ENCODE data around the gene SYMPK. TPM values are rescaled to one million over a fixed set of nuclear protein-coding genes. Genes with fewer than 3 reads are reported as not detected.

SYMPK gene
- total RNA-seq, 2 experiments from 2014 or later: 84.4 to 118 TPM

DNA sequence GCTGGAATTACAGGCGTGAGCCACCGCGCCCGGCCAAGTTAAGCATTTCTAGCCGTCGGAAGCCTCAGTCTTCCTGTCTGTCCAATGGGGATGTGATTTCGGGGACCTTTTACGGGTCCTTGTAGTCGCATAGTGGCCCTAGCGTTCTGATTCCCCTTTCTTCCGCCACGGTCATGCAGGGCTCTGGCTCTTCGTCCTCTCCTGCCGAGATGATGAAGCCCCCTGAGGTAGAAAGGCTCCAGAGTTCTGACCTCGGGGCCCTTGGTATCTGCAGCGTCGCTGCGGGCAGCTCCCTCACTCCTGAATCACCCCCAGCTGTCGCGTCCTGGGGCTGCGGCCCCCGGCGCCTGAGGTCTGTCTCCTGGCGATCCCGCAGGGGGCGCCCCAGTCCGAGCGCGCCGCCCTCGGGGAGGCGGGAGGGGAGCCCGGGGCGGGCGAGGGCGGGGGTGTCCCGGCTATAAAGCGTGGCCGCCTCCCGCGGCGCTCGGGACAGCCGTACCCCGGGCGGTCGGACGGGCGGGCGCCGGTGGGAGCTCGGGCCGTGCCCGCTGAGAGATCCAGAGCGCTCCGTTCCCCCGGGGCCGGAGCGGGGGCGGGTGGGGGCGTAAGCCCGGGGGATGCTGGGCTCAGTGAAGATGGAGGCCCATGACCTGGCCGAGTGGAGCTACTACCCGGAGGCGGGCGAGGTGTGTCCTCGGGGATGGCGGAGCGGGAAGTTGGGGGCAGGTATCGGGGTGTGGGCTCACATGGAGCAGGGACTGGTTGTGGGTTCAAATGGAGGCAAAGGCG lies 1.1 kb upstream of the SYMPK start, which contains the start of gene FOXA3:
Gene FOXA3, plus strand, starts transcription at position 487 of the 789 bp plus-strand sequence. Its CDS starts 131 bp downstream, at position 618.
- no TSS peak for BruUV-seq (replicated peaks)
- Histone ChIP-seq H2AFZ (ENCODE audit: low read length) (peak within 1 kb of the TSS; percentile 69; the same call in 1 of the 2 replicates), H3K79me2 (ENCODE audit: insufficient read depth, low read depth, low read length) (peaks cover 34% of the 10 kb centered on the region), H3K4me1 (ENCODE audit: insufficient read depth, low read length, poor library complexity, severe bottlenecking) (peaks cover 20% of the 10 kb centered on the region), H3K27ac (ENCODE audit: low read depth, low read length, poor library complexity, severe bottlenecking) (no peak within 1 kb of the TSS), H3K4me3 (ENCODE audit: low read depth, low read length, poor library complexity, severe bottlenecking) (peak within 1 kb of the TSS; percentile 82), H3K4me2 (ENCODE audit: low read length) (peak within 1 kb of the TSS; percentile 91), H3K36me3 (ENCODE audit: insufficient read depth, low read length) (peaks cover 18% of the 10 kb centered on the region), H3K9me3 (ENCODE audit: low read length) (no peaks in the 10 kb centered on the region), H3K9me2 (ENCODE audit: insufficient read depth, low read length) (no peaks in the 10 kb centered on the region), H4K20me1 (ENCODE audit: insufficient read depth, low read length) (no peaks in the 10 kb centered on the region)
- ChIA-PET CTCF (ENCODE audit: unreplicated experiment) (interaction anchor here (0.9 kb wide), 1 partner anchor 18 kb away, joined by 4 read pairs; no protein-coding TSS in a partner anchor), POLR2A (interaction anchor here (0.7 to 2.1 kb wide), 5 partner anchors 18 to 460 kb away, joined by 3 to 8 read pairs (median 4); partner anchors contain the start of genes MYPOP and SIX5)
- TF ChIP-seq, protein P1, sequence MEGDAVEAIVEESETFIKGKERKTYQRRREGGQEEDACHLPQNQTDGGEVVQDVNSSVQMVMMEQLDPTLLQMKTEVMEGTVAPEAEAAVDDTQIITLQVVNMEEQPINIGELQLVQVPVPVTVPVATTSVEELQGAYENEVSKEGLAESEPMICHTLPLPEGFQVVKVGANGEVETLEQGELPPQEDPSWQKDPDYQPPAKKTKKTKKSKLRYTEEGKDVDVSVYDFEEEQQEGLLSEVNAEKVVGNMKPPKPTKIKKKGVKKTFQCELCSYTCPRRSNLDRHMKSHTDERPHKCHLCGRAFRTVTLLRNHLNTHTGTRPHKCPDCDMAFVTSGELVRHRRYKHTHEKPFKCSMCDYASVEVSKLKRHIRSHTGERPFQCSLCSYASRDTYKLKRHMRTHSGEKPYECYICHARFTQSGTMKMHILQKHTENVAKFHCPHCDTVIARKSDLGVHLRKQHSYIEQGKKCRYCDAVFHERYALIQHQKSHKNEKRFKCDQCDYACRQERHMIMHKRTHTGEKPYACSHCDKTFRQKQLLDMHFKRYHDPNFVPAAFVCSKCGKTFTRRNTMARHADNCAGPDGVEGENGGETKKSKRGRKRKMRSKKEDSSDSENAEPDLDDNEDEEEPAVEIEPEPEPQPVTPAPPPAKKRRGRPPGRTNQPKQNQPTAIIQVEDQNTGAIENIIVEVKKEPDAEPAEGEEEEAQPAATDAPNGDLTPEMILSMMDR (conservative IDR thresholded peaks at IDR 0.05; ENCODE audit: low read length): peak; percentile 77
- TF ChIP-seq EZH2phosphoT487 (IDR thresholded peaks at IDR 0.05; ENCODE audit: borderline replicate concordance, low read depth, low read length): peak; percentile 63; the same call in 1 of the 2 replicates
- peak; percentile 64 for DNase-seq (ENCODE audit: low spot score)
- intact Hi-C loops (cut with micrococcal nuclease; ENCODE audit: unreplicated experiment): loop anchor here (1.0 kb wide), 1 partner anchor 19 kb away; no protein-coding TSS in a partner anchor

DNA sequence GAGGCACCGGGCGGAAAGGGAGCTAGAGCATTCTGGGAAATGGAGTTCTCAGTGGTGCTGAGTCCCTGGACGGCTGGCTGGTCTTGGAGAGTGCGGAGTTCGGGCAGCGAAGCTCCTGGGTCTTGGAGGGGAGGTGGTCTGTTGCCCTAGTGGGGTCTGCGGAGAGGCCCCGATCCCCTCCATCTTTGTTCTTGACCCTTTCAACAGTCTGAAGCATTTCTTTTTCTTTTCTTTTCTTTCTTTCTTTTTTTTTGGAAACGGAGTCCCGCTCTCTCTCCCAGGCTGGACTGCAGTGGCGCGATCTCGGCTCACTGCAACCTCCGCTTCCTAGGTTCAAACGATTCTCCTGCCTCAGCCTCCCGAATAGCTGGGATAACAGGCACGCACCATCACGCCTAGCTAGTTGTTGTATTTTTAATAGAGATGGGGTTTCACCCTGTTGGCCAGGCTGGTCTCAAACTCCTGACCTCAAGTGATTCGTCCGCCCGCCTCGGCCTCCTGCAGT lies 440 bp upstream of the SYMPK start:
- no peak overlapping the region for H3K27ac ChIP-seq (ENCODE audit: low read depth, low read length, poor library complexity, severe bottlenecking)
- peaks cover 24% of the 10 kb centered on the region for H3K36me3 ChIP-seq (ENCODE audit: insufficient read depth, low read length)
- CTCF ChIA-PET (ENCODE audit: unreplicated experiment): interaction anchor here (0.9 kb wide), 1 partner anchor 19 kb away, joined by 4 read pairs; no protein-coding TSS in a partner anchor
- H3K79me2 ChIP-seq (ENCODE audit: insufficient read depth, low read depth, low read length): peaks cover 38% of the 10 kb centered on the region
- H4K20me1 ChIP-seq (ENCODE audit: insufficient read depth, low read length): no peaks in the 10 kb centered on the region
- peak overlapping the region; percentile 82 for H3K4me3 ChIP-seq (ENCODE audit: low read depth, low read length, poor library complexity, severe bottlenecking)
- POLR2A ChIA-PET: interaction anchor here (0.7 to 2.1 kb wide), 5 partner anchors 19 to 459 kb away, joined by 3 to 8 read pairs (median 4); partner anchors contain the start of genes MYPOP and SIX5
- peaks cover 20% of the 10 kb centered on the region for H3K4me1 ChIP-seq (ENCODE audit: insufficient read depth, low read length, poor library complexity, severe bottlenecking)
- peak overlapping the region; percentile 91 for H3K4me2 ChIP-seq (ENCODE audit: low read length)
- no peak for DNase-seq (ENCODE audit: low spot score)
- no TSS peak for BruUV-seq (replicated peaks)
- intact Hi-C loops (cut with micrococcal nuclease; ENCODE audit: unreplicated experiment): loop anchor here (1.0 kb wide), 1 partner anchor 20 kb away; no protein-coding TSS in a partner anchor
- H3K9me3 ChIP-seq (ENCODE audit: low read length): no peaks in the 10 kb centered on the region
- peak overlapping the region; percentile 69; the same call in 1 of the 2 replicates for H2AFZ ChIP-seq (ENCODE audit: low read length)
- TF ChIP-seq, protein P1 (conservative IDR thresholded peaks at IDR 0.05; ENCODE audit: low read length): no peak
- TF ChIP-seq EZH2phosphoT487 (IDR thresholded peaks at IDR 0.05; ENCODE audit: borderline replicate concordance, low read depth, low read length): no peak
- H3K9me2 ChIP-seq (ENCODE audit: insufficient read depth, low read length): no peaks in the 10 kb centered on the region

Measured in OCI-LY7 (cell line).